ENCODE data around the gene LZIC. TPM values are rescaled to one million over a fixed set of nuclear protein-coding genes. Genes with fewer than 3 reads are reported as not detected.

Gene LZIC
- total RNA-seq, result 10 to 100 TPM; 15.1 to 31.8 (median 19.9) TPM

DNA sequence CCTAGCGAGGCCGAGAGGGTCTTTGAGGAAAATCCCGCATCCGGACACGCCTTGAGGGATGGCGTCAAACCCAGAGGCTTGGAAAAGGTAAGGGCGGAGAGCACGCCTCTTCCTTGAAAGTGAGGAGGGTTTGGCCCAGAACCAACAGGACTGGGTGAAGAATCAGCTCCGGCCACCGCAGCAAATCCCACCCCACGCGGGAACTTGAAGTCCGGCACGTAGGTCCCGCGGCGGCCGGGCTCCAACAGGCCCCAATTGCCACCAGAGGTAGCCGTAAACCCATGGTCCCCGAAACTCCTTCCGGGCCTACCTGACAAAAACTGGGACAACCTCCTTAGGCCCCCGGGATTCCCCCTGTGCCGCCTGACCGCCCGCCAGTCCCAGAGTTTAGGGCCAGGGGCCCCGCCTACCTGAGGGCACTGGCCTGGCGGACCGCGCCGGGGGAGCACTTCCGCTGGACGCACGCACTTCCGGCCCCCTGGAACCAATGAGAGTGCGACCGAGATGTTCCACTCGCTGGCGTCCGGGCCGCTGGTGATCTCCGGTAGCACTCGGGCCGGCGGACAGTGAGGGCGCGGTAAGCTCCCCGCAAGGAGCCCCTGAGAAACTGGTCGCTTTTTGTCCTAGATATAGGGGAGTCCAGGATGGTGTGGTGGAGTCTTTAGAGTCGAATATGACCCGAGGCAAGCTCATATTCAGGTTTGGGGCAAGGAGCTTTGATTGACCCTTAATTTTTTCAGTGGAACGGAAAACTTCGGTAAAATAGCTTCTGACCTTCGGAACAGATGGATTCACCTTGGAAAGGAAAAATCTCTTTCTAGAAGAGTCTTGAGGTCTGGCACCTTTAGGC, at the start of gene LZIC, which contains the start of gene NMNAT1:
TSS of gene LZIC (minus strand) at position 453 of the 850 bp plus-strand sequence. CDS start 6,772 bp downstream, outside the sequence.
TSS of gene NMNAT1 (plus strand) at position 537 of the 850 bp plus-strand sequence. CDS start 28,599 bp downstream, outside the sequence.
- peak; percentile 64 for DNase-seq (ENCODE audit: low spot score)
- TF ChIP-seq, protein P1, sequence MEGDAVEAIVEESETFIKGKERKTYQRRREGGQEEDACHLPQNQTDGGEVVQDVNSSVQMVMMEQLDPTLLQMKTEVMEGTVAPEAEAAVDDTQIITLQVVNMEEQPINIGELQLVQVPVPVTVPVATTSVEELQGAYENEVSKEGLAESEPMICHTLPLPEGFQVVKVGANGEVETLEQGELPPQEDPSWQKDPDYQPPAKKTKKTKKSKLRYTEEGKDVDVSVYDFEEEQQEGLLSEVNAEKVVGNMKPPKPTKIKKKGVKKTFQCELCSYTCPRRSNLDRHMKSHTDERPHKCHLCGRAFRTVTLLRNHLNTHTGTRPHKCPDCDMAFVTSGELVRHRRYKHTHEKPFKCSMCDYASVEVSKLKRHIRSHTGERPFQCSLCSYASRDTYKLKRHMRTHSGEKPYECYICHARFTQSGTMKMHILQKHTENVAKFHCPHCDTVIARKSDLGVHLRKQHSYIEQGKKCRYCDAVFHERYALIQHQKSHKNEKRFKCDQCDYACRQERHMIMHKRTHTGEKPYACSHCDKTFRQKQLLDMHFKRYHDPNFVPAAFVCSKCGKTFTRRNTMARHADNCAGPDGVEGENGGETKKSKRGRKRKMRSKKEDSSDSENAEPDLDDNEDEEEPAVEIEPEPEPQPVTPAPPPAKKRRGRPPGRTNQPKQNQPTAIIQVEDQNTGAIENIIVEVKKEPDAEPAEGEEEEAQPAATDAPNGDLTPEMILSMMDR (IDR thresholded peaks at IDR 0.05), result no peak
- peak; percentile 98 for ATAC-seq (ENCODE audit: low FRiP score)

DNA sequence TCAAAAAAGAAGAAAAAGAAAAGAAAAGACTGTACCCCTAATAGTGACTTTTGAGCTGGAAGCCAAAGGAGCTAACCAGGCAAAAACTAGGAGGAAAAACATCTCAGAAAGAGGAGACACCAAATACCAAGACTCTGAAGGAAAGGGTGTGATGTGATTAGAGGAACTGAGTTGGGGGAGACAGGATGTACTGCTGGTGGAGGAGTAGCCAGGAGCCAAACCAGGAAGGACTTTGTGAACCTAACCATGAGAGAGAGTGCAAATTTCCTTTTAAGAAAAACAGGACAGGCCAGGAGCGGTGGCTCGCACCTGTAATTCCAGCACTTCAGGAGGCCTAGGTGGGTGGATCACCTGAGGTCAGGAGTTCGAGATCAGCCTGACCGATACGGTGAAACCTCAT, 49.7 kb upstream of the LZIC start:
- TF ChIP-seq, protein P1 (IDR thresholded peaks at IDR 0.05), result no peak
- ATAC-seq (ENCODE audit: low FRiP score), result no peak
- no peak for DNase-seq (ENCODE audit: low spot score)

DNA sequence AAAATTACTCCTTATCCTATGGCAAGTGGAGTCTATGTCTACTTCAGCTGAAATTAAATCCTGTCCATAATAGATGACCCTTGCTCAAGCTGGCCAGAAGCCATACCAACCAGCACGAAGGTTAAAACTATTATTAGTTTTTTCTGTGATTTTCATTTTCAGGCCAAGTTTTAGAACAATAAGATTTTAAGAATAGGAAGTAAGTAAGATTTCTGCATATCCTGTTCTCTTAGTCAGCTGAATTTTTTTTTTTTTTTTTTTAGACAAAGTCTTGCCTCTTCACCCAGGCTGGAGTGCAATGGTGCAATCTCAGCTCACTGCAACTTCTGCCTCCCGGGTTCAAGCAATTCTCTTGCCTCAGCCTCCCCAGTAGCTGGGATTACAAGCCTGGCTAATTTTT, 47.8 kb upstream of the LZIC start:
- ATAC-seq (ENCODE audit: low FRiP score), result no peak
- TF ChIP-seq, protein P1 (IDR thresholded peaks at IDR 0.05), result no peak
- no peak for DNase-seq (ENCODE audit: low spot score)

DNA sequence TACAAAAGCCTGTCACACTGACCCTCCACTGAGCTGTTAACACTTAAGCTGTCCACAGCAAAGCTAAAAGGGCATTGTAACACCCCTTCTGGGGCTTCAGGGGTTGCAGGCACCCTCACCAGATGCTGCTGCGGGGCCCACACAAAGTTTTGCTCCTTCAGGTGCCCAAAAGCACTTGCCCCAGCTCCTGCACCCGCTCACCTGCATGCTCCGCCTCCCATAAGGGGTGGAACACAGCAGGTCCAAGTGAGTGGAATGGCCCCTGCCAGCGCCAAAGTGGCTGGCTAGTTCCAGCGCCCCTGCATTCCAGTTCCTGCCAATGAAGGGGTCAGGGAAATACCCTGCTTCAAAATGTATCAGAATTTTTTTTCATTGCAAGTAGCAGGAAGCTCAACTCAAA, 46.6 kb upstream of the LZIC start:
- ATAC-seq (ENCODE audit: low FRiP score), result no peak
- TF ChIP-seq, protein P1 (IDR thresholded peaks at IDR 0.05), result no peak
- no peak for DNase-seq (ENCODE audit: low spot score)

DNA sequence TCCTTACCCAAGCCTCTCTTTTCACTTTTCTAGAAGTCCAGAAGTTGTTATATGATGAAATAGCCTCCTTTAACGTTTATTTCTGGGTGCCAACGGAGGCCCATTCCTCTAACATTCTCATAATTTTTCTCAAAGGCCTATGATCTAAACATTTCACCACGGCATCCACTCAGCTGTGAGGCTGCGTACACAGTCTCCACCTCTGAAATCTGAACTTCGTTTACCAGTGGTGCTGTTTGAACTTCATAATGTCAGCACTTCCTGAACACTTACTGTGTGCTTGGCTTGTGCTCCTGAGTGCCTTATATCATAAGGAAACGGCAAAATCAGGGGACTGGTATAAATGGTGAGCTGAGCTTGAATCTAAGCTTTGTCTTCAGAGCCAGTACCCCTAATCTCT, 41.8 kb upstream of the LZIC start:
- no peak for ATAC-seq (ENCODE audit: low FRiP score)

DNA sequence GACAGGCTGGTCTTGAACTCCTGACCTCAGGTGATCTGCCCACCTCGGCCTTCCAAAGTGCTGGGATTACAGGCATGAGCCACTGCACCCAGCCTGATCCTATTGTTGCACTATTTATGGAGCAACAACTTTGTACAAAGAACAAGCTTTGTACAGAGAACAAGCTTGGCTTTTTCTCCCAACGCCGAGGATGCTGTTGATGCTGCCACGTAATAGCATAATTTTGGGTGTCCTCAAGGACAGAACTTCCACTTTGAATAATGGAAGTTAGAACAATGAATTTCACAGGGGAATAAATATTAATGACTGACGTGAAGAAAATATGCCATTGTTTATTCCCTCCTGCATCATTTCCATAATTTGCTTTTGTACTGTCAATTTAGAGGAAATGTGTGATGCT, 41.1 kb upstream of the LZIC start:
- TF ChIP-seq, protein P1 (IDR thresholded peaks at IDR 0.05), result no peak
- no peak for ATAC-seq (ENCODE audit: low FRiP score)

More for the DNA sequence above, 41.8 kb upstream of the LZIC start:
- TF ChIP-seq, protein P1 (IDR thresholded peaks at IDR 0.05), result no peak
- no peak for DNase-seq (ENCODE audit: low spot score)

More for the DNA sequence above, 41.1 kb upstream of the LZIC start:
- no peak for DNase-seq (ENCODE audit: low spot score)
